ENCODE data around the gene PLXNA4.

GRCh38 chr7:132087421-132087820 is 488.8 kb downstream of the PLXNA4 start:
- TF ChIP-seq POLR2A (IDR thresholded peaks at IDR 0.05; ENCODE audit: extremely low read depth, insufficient read length) = no peak
- TF ChIP-seq CTCF (IDR thresholded peaks at IDR 0.05; ENCODE audit: low read depth, low read length) = no peak
- TF ChIP-seq MAX (IDR thresholded peaks at IDR 0.05; ENCODE audit: low read depth, low read length) = no peak
